ENCODE measurements around the gene LRRIQ1. TPM values are rescaled to one million over a fixed set of nuclear protein-coding genes. Genes with fewer than 3 reads are reported as not detected.

LRRIQ1 gene
- total and polyA plus RNA-seq, 4 donors = 0.05 to 0.08 TPM; not detected in 2

- Histone ChIP-seq H3K4me1 (ENCODE audit: control insufficient read depth in 4 of 4, insufficient read depth in 4 of 4, low read length in 3 of 4) (no peaks in the 10 kb centered on the region), H3K36me3 (ENCODE audit: control insufficient read depth in 4 of 4, insufficient read depth in 3 of 4, low read depth in 1 of 4, low read length in 3 of 4) (no peaks in the 10 kb centered on the region), H3K4me3 (ENCODE audit: low read depth in 1 of 3, low read length in 3 of 3) (no peak overlapping the region), H3K9me3 (ENCODE audit: control insufficient read depth in 4 of 4, low read length in 3 of 4) (no peaks in the 10 kb centered on the region), H3K27ac (ENCODE audit: low read depth in 1 of 2, low read length in 2 of 2) (no peak overlapping the region), H3K9ac (ENCODE audit: low read depth in 1 of 2, low read length in 2 of 2) (no peak overlapping the region), H3K27me3 (ENCODE audit: control insufficient read depth in 4 of 4, insufficient read depth in 4 of 4, low read length in 3 of 4) (peaks cover 0 to 4% (median 0%) of the 10 kb centered on the region in 4 donors)
- no peak for TF ChIP-seq RAD21 (IDR thresholded peaks at IDR 0.05)
- 30% methylated on average over 2 of the region's 2 CpGs for WGBS
- no peak for DNase-seq (ENCODE audit: low spot score)
Measured at GRCh38 chr12:85018098-85018497, 18.1 kb upstream of the LRRIQ1 start.

- no peaks in the 10 kb centered on the region for H3K4me1 ChIP-seq (ENCODE audit: control insufficient read depth in 4 of 4, insufficient read depth in 4 of 4, low read length in 3 of 4)
- H3K9me3 ChIP-seq (ENCODE audit: control insufficient read depth in 4 of 4, low read length in 3 of 4) = no peaks in the 10 kb centered on the region
- TF ChIP-seq SP1 (IDR thresholded peaks at IDR 0.05) (no peak), CTCF (IDR thresholded peaks at IDR 0.05; ENCODE audit: low read depth, low read length, missing input control) (peak; percentile 55), ZBTB33 (IDR thresholded peaks at IDR 0.05) (no peak), GABPA (IDR thresholded peaks at IDR 0.05 in 1 of 2, conservative IDR thresholded peaks at IDR 0.05 in 1 of 2) (no peak), RAD21 (IDR thresholded peaks at IDR 0.05) (peak; percentile 67 to 75), FOXA1 (IDR thresholded peaks at IDR 0.05) (no peak), REST (IDR thresholded peaks at IDR 0.05) (no peak), NR2F2 (IDR thresholded peaks at IDR 0.05) (no peak), MAX (IDR thresholded peaks at IDR 0.05) (no peak), JUND (IDR thresholded peaks at IDR 0.05) (no peak), HNF4G (IDR thresholded peaks at IDR 0.05) (no peak), EGR1 (IDR thresholded peaks at IDR 0.05; ENCODE audit: low read depth in 2 of 2) (no peak), HNF4A (conservative IDR thresholded peaks at IDR 0.05) (no peak), ATF3 (IDR thresholded peaks at IDR 0.05) (no peak), YY1 (IDR thresholded peaks at IDR 0.05) (no peak), RXRA (IDR thresholded peaks at IDR 0.05) (no peak)
- peaks cover 0 to 9% (median 1%) of the 10 kb centered on the region in 4 donors for H3K27me3 ChIP-seq (ENCODE audit: control insufficient read depth in 4 of 4, insufficient read depth in 4 of 4, low read length in 3 of 4)
- H3K27ac ChIP-seq (ENCODE audit: low read depth in 1 of 2, low read length in 2 of 2) = no peak overlapping the region
- no peak overlapping the region for H3K9ac ChIP-seq (ENCODE audit: low read depth in 1 of 2, low read length in 2 of 2)
- DNase-seq (ENCODE audit: low spot score) = no peak
- no peaks in the 10 kb centered on the region for H3K36me3 ChIP-seq (ENCODE audit: control insufficient read depth in 4 of 4, insufficient read depth in 3 of 4, low read depth in 1 of 4, low read length in 3 of 4)
- H3K4me3 ChIP-seq (ENCODE audit: low read depth in 1 of 3, low read length in 3 of 3) = no peak overlapping the region
Measured at GRCh38 chr12:85029456-85029855, 6.7 kb upstream of the LRRIQ1 start.

All from liver (tissue), 9 donors.